Measurements from ENCODE around the gene SEC23IP.

SEC23IP gene

DNA sequence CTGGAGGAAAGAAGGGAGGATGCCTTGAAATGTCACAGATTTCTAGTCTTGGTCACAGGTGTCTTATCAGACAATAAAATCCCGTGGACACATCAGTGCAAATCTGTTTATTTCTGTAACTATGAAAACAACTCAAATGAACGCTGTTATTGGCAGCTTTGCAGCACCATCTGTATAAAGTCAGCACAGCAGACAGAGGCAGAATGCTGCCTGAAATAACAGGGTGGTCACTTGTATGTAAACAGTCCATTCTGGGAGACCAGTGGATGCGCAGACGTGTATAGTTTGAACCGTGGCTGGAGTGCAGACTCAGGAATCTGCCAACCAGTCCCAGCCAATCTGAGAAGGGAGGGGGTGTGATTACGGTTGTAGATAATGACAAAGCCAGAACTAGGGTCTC lies 54.8 kb downstream of the SEC23IP start:
- Histone ChIP-seq H3K9me3 (ENCODE audit: insufficient read depth, low read length) (no peaks in the 10 kb centered on the region), H3K27ac (ENCODE audit: low read length) (no peak overlapping the region), H3K36me3 (replicated peaks; ENCODE audit: low read depth, low read length) (no peaks in the 10 kb centered on the region), H3K79me2 (ENCODE audit: low read length) (no peaks in the 10 kb centered on the region), H3K27me3 (ENCODE audit: low read depth, low read length) (no peaks in the 10 kb centered on the region), H2AFZ (ENCODE audit: low read depth, low read length) (no peak overlapping the region), H4K20me1 (ENCODE audit: insufficient read depth, low read length) (no peaks in the 10 kb centered on the region), H3K4me2 (ENCODE audit: low read length) (no peak overlapping the region), H3K4me3 (ENCODE audit: low read length) (no peak overlapping the region), H3K4me1 (ENCODE audit: low read length) (no peaks in the 10 kb centered on the region), H3K9ac (ENCODE audit: low read length) (no peak overlapping the region)
- TF ChIP-seq, protein P1, sequence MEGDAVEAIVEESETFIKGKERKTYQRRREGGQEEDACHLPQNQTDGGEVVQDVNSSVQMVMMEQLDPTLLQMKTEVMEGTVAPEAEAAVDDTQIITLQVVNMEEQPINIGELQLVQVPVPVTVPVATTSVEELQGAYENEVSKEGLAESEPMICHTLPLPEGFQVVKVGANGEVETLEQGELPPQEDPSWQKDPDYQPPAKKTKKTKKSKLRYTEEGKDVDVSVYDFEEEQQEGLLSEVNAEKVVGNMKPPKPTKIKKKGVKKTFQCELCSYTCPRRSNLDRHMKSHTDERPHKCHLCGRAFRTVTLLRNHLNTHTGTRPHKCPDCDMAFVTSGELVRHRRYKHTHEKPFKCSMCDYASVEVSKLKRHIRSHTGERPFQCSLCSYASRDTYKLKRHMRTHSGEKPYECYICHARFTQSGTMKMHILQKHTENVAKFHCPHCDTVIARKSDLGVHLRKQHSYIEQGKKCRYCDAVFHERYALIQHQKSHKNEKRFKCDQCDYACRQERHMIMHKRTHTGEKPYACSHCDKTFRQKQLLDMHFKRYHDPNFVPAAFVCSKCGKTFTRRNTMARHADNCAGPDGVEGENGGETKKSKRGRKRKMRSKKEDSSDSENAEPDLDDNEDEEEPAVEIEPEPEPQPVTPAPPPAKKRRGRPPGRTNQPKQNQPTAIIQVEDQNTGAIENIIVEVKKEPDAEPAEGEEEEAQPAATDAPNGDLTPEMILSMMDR (IDR thresholded peaks at IDR 0.05; ENCODE audit: low read depth, low read length) = no peak
- no peak for TF ChIP-seq EZH2phosphoT487 (IDR thresholded peaks at IDR 0.05; ENCODE audit: low read depth)

DNA sequence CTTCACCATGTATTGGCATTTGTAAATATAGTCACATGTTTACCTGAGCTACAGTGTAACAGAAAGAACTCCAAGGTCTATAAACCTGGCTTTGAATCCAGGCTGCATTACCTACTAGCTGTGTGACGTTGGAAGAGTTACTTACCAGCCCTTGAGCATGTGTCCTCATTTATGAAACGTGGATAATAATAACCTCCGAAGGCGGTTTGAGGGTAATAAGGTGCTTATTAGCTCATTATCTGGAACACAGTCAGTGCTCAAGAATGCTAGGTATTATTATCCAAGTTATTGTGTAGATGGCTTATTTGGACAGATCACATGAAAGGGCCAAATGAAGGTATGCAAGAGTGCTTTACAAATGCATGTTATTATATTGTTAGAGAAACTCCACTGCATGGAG lies 64.9 kb downstream of the SEC23IP start:
- Histone ChIP-seq H4K20me1 (ENCODE audit: insufficient read depth, low read length) (no peaks in the 10 kb centered on the region), H3K79me2 (ENCODE audit: low read length) (no peaks in the 10 kb centered on the region), H3K9ac (ENCODE audit: low read length) (no peak overlapping the region), H3K9me3 (ENCODE audit: insufficient read depth, low read length) (no peaks in the 10 kb centered on the region), H3K4me2 (ENCODE audit: low read length) (no peak overlapping the region), H3K4me3 (ENCODE audit: low read length) (no peak overlapping the region), H3K36me3 (replicated peaks; ENCODE audit: low read depth, low read length) (no peaks in the 10 kb centered on the region), H3K4me1 (ENCODE audit: low read length) (no peaks in the 10 kb centered on the region), H2AFZ (ENCODE audit: low read depth, low read length) (no peak overlapping the region), H3K27ac (ENCODE audit: low read length) (no peak overlapping the region), H3K27me3 (ENCODE audit: low read depth, low read length) (no peaks in the 10 kb centered on the region)
- TF ChIP-seq EZH2phosphoT487 (IDR thresholded peaks at IDR 0.05; ENCODE audit: low read depth) = no peak
- TF ChIP-seq, protein P1 (IDR thresholded peaks at IDR 0.05; ENCODE audit: low read depth, low read length) = no peak

GRCh38 chr10:119962837-119963236 lies 70.3 kb downstream of the SEC23IP start:
- Histone ChIP-seq H3K4me2 (ENCODE audit: low read length) (no peak overlapping the region), H3K79me2 (ENCODE audit: low read length) (no peaks in the 10 kb centered on the region), H4K20me1 (ENCODE audit: insufficient read depth, low read length) (no peaks in the 10 kb centered on the region), H2AFZ (ENCODE audit: low read depth, low read length) (no peak overlapping the region), H3K36me3 (replicated peaks; ENCODE audit: low read depth, low read length) (no peaks in the 10 kb centered on the region), H3K9ac (ENCODE audit: low read length) (no peak overlapping the region), H3K4me1 (ENCODE audit: low read length) (no peaks in the 10 kb centered on the region), H3K27ac (ENCODE audit: low read length) (no peak overlapping the region), H3K4me3 (ENCODE audit: low read length) (no peak overlapping the region), H3K9me3 (ENCODE audit: insufficient read depth, low read length) (peaks cover 7% of the 10 kb centered on the region; the same call in 1 of the 2 replicates), H3K27me3 (ENCODE audit: low read depth, low read length) (no peaks in the 10 kb centered on the region)
- no peak for TF ChIP-seq EZH2phosphoT487 (IDR thresholded peaks at IDR 0.05; ENCODE audit: low read depth)
- TF ChIP-seq, protein P1 (IDR thresholded peaks at IDR 0.05; ENCODE audit: low read depth, low read length) = no peak

GRCh38 chr10:119967066-119967465 lies 74.5 kb downstream of the SEC23IP start:
- H3K4me2 ChIP-seq (ENCODE audit: low read length) = no peak overlapping the region
- no peaks in the 10 kb centered on the region for H3K27me3 ChIP-seq (ENCODE audit: low read depth, low read length)
- H3K27ac ChIP-seq (ENCODE audit: low read length) = no peak overlapping the region
- TF ChIP-seq, protein P1 (IDR thresholded peaks at IDR 0.05; ENCODE audit: low read depth, low read length) = no peak
- TF ChIP-seq EZH2phosphoT487 (IDR thresholded peaks at IDR 0.05; ENCODE audit: low read depth) = no peak
- peaks cover 7% of the 10 kb centered on the region; the same call in 1 of the 2 replicates for H3K9me3 ChIP-seq (ENCODE audit: insufficient read depth, low read length)
- no peak overlapping the region for H3K4me3 ChIP-seq (ENCODE audit: low read length)
- H4K20me1 ChIP-seq (ENCODE audit: insufficient read depth, low read length) = no peaks in the 10 kb centered on the region
- no peak overlapping the region for H3K9ac ChIP-seq (ENCODE audit: low read length)
- no peak overlapping the region for H2AFZ ChIP-seq (ENCODE audit: low read depth, low read length)
- no peaks in the 10 kb centered on the region for H3K79me2 ChIP-seq (ENCODE audit: low read length)
- H3K4me1 ChIP-seq (ENCODE audit: low read length) = no peaks in the 10 kb centered on the region
- no peaks in the 10 kb centered on the region for H3K36me3 ChIP-seq (replicated peaks; ENCODE audit: low read depth, low read length)

Measured in OCI-LY3 (cell line).